Upper lobe of left lung (tissue), 4 donors: ENCODE data around the gene FCGR3B.
"Not testable (repeated sequence)": the region's sequence is repeated elsewhere in the genome, so short reads cannot be mapped to it uniquely, and the experiment has no call there.

Experiments used
- CTCF ChIP-seq, 6 experiments: fragments of 450-650 bp in 4 of 6; fragments of 200-600 bp in 2 of 6; sonication (generic) in 2 of 6; IDR thresholded peaks; one replicate each; pipeline ENCODE4 v1.5.1; 2016 to 2019; ENCODE audit warnings: antibody characterized with exemption in 6 of 6
- POLR2A ChIP-seq, 4 donors: fragments of 450-650 bp; IDR thresholded peaks; one replicate each; pipeline ENCODE4 v1.5.1; 2016 to 2017; ENCODE audit warnings: antibody characterized with exemption in 4 of 4, mild to moderate bottlenecking in 2 of 4

GRCh38 chr1:161636189-161636782, 5.3 kb upstream of the FCGR3B start:
- TF ChIP-seq CTCF, POLR2A (IDR thresholded peaks at IDR 0.05): not testable (repeated sequence)
